Breast epithelium (tissue), 4 donors: ENCODE measurements around the gene ADD2. TPM values are rescaled to one million over a fixed set of nuclear protein-coding genes. Genes with fewer than 3 reads are reported as not detected.

Source experiments
- DNase-seq, 2 donors: peaks; one replicate each; pipeline ENCODE4 v3.0.0-alpha.2; 2019; ENCODE audit warnings: low spot score in 2 of 2
- H3K27ac ChIP-seq, 2 donors: fragments of 200-600 bp; sonication (generic) in 1 of 2; one replicate each; pipeline ENCODE4 v1.5.1; 2016 to 2019; ENCODE audit warnings: mild to moderate bottlenecking in 1 of 2
- H3K27me3 ChIP-seq, 2 donors: fragments of 200-600 bp; sonication (generic) in 1 of 2; one replicate each; pipeline versions ENCODE4 v1.5.1 to v1.6.0; 2017 to 2019; ENCODE audit warnings: control low read depth in 1 of 2, mild to moderate bottlenecking in 1 of 2
- H3K36me3 ChIP-seq: fragments of 200-600 bp; one replicate; pipeline ENCODE4 v1.5.1; 2019
- H3K4me1 ChIP-seq, 2 donors: fragments of 200-600 bp; sonication (generic); one replicate each; pipeline ENCODE4 v1.5.1; 2016 to 2019; ENCODE audit warnings: control low read depth in 1 of 2
- H3K4me3 ChIP-seq, 3 donors: fragments of 200-600 bp; sonication (generic); 1 replicate in 2 of 3; 2 replicates in 1 of 3; pipeline ENCODE4 v1.5.1; 2016 to 2019; ENCODE audit warnings: mild to moderate bottlenecking in 3 of 3, moderate library complexity in 2 of 3
- H3K9me3 ChIP-seq, 2 donors: fragments of 200-600 bp; sonication (generic) in 1 of 2; one replicate each; pipeline ENCODE4 v1.5.1; 2016 to 2019; ENCODE audit warnings: control low read depth in 1 of 2
- CTCF ChIP-seq, 3 donors: fragments of 450-650 bp; IDR thresholded peaks; one replicate each; pipeline ENCODE4 v1.5.1; 2016 to 2017; ENCODE audit warnings: antibody characterized with exemption in 3 of 3, mild to moderate bottlenecking in 3 of 3, moderate library complexity in 3 of 3
- POLR2A ChIP-seq: fragments of 450-650 bp; IDR thresholded peaks from one replicate; pipeline ENCODE4 v1.6.1; 2016; ENCODE audit warnings: antibody characterized with exemption, mild to moderate bottlenecking, moderate library complexity
- POLR2AphosphoS5 ChIP-seq, 3 donors: sonication (generic); formaldehyde crosslinking; IDR thresholded peaks; one replicate each; pipeline ENCODE4 v1.6.1; 2017; ENCODE audit warnings: antibody characterized with exemption in 3 of 3
- intact Hi-C: fragments of 100-400 bp; cut with DNase I; formaldehyde crosslinking; loops from one replicate; pipeline ENCODE4 v1.15.1; 2023; ENCODE audit warnings: low total_unique reads
- total RNA-seq, 3 donors: library from RNA; depleted of rRNA; stranded (reverse); fragments of >200 nt; gene quantifications; one replicate each; pipeline ENCODE4 v1.1.0, GENCODE V29; 2016

ADD2 gene
- total RNA-seq, 3 donors from 2014 or later, result 1.3 to 2.3 (median 1.9) TPM

GRCh38 chr2:70714141-70714905, 53.7 kb downstream of the ADD2 start:
- H3K4me3 ChIP-seq, result no peak overlapping the region
- no peak for TF ChIP-seq CTCF (IDR thresholded peaks at IDR 0.05)
- TF ChIP-seq POLR2A, result no peak
- TF ChIP-seq POLR2AphosphoS5 (IDR thresholded peaks at IDR 0.05), result no peak
- H3K27ac ChIP-seq, result no peak overlapping the region
- H3K4me1 ChIP-seq, result no peaks in the 10 kb centered on the region
- DNase-seq, result no peak
- intact Hi-C loops, result no loop called here
- no peaks in the 10 kb centered on the region for H3K36me3 ChIP-seq
- H3K9me3 ChIP-seq, result no peaks in the 10 kb centered on the region
- no peaks in the 10 kb centered on the region for H3K27me3 ChIP-seq

- no peaks in the 10 kb centered on the region for H3K36me3 ChIP-seq
Observed at GRCh38 chr2:70712916-70713315, 55.1 kb downstream of the ADD2 start.

GRCh38 chr2:70711191-70711590, 56.8 kb downstream of the ADD2 start:
- TF ChIP-seq POLR2A (no peak), CTCF (IDR thresholded peaks at IDR 0.05) (no peak), POLR2AphosphoS5 (IDR thresholded peaks at IDR 0.05) (no peak)
- Histone ChIP-seq H3K27ac (no peak overlapping the region), H3K4me1 (no peaks in the 10 kb centered on the region), H3K4me3 (no peak overlapping the region), H3K27me3 (no peaks in the 10 kb centered on the region), H3K9me3 (no peaks in the 10 kb centered on the region), H3K36me3 (no peaks in the 10 kb centered on the region)
- DNase-seq, result no peak
- intact Hi-C loops, result no loop called here

More at GRCh38 chr2:70712916-70713315, 55.1 kb downstream of the ADD2 start:
- H3K4me1 ChIP-seq, result no peaks in the 10 kb centered on the region
- H3K27ac ChIP-seq, result no peak overlapping the region
- intact Hi-C loops, result no loop called here
- DNase-seq, result no peak
- no peak overlapping the region for H3K4me3 ChIP-seq
- TF ChIP-seq CTCF (IDR thresholded peaks at IDR 0.05) (no peak), POLR2AphosphoS5 (IDR thresholded peaks at IDR 0.05) (no peak), POLR2A (no peak)
- H3K27me3 ChIP-seq, result no peaks in the 10 kb centered on the region
- H3K9me3 ChIP-seq, result no peaks in the 10 kb centered on the region

GRCh38 chr2:70710038-70710690, 57.8 kb downstream of the ADD2 start:
- Histone ChIP-seq H3K27ac (no peak overlapping the region), H3K4me1 (no peaks in the 10 kb centered on the region), H3K9me3 (no peaks in the 10 kb centered on the region), H3K36me3 (no peaks in the 10 kb centered on the region), H3K27me3 (no peaks in the 10 kb centered on the region), H3K4me3 (no peak overlapping the region)
- DNase-seq, result no peak
- TF ChIP-seq CTCF (IDR thresholded peaks at IDR 0.05) (no peak), POLR2A (no peak), POLR2AphosphoS5 (IDR thresholded peaks at IDR 0.05) (no peak)
- intact Hi-C loops, result no loop called here
